Measurements from ENCODE around the gene SENP8. TPM values are rescaled to one million over a fixed set of nuclear protein-coding genes. Genes with fewer than 3 reads are reported as not detected.

SENP8 gene
- total RNA-seq, 1 donor from 2014 or later: 3.7 TPM

DNA sequence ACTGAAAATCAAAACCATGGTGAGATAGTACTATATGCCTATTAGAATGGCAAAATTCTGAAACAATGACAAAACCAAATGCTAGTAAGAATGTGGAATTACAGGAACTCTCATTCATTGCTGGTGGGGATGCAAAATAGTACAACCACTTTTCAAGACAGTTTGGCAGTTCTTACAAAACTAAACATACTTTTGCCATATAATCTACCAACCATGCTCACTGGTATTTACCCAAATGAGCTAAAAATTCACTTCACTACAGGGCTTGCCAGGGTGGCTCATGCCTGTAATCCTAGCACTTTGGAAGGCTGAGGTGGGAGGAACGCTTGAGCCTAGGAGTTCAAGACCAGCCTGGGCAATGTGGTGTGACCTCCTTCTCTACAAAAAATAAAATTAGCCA is 40.3 kb upstream of the SENP8 start:
- no peaks in the 10 kb centered on the region for H3K27me3 Mint-ChIP-seq (ENCODE audit: low read depth)
- H3K4me1 Mint-ChIP-seq: peaks cover 6% of the 10 kb centered on the region
- no peak for DNase-seq (ENCODE audit: low spot score in 2 of 2, unreplicated experiment in 2 of 2)
- no peak overlapping the region for H3K27ac Mint-ChIP-seq
- peaks cover 19% of the 10 kb centered on the region for H3K9me3 Mint-ChIP-seq
- no peak for TF ChIP-seq CTCF (IDR thresholded peaks at IDR 0.05; ENCODE audit: unreplicated experiment)
- H3K4me3 Mint-ChIP-seq: no peak overlapping the region
- H3K36me3 Mint-ChIP-seq: peaks cover 9% of the 10 kb centered on the region

- no peak for TF ChIP-seq CTCF (IDR thresholded peaks at IDR 0.05; ENCODE audit: unreplicated experiment)
- Mint-ChIP-seq H3K4me3 (no peak overlapping the region), H3K4me1 (peaks cover 6% of the 10 kb centered on the region), H3K27ac (no peak overlapping the region), H3K27me3 (ENCODE audit: low read depth) (no peaks in the 10 kb centered on the region), H3K9me3 (peaks cover 29% of the 10 kb centered on the region), H3K36me3 (peaks cover 14% of the 10 kb centered on the region)
- DNase-seq (ENCODE audit: low spot score in 2 of 2, unreplicated experiment in 2 of 2): no peak
Measured at GRCh38 chr15:72078887-72079286, 39.3 kb upstream of the SENP8 start.

DNA sequence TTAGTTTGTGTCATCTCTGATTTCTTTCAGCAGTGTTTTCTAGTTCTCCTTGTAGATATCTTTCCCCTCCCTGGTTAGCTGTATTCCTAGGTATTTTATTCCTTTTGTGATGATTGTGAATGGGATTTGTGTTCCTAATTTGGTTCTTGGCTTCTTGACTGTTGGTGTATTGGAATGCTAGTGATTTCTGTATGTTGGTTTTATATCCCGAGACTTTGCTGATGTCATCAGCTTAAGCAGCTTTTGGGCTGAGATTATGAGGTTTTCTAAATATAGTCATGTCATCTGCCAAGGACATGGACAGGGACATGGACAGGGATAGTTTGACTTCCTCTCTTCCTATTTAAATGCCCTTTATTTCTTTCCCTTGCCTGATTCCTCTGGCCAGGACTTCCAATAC is 36.0 kb upstream of the SENP8 start:
- H3K4me1 Mint-ChIP-seq: no peaks in the 10 kb centered on the region
- no peak overlapping the region for H3K27ac Mint-ChIP-seq
- H3K9me3 Mint-ChIP-seq: peaks cover 31% of the 10 kb centered on the region
- H3K36me3 Mint-ChIP-seq: peaks cover 24% of the 10 kb centered on the region
- TF ChIP-seq CTCF (IDR thresholded peaks at IDR 0.05; ENCODE audit: unreplicated experiment): no peak
- no peaks in the 10 kb centered on the region for H3K27me3 Mint-ChIP-seq (ENCODE audit: low read depth)
- no peak for DNase-seq (ENCODE audit: low spot score in 2 of 2, unreplicated experiment in 2 of 2)
- H3K4me3 Mint-ChIP-seq: no peak overlapping the region

GRCh38 chr15:72086010-72086697 is 32.0 kb upstream of the SENP8 start:
- no peaks in the 10 kb centered on the region for H3K27me3 Mint-ChIP-seq (ENCODE audit: low read depth)
- peaks cover 28% of the 10 kb centered on the region for H3K36me3 Mint-ChIP-seq
- no peak overlapping the region for H3K4me3 Mint-ChIP-seq

DNA sequence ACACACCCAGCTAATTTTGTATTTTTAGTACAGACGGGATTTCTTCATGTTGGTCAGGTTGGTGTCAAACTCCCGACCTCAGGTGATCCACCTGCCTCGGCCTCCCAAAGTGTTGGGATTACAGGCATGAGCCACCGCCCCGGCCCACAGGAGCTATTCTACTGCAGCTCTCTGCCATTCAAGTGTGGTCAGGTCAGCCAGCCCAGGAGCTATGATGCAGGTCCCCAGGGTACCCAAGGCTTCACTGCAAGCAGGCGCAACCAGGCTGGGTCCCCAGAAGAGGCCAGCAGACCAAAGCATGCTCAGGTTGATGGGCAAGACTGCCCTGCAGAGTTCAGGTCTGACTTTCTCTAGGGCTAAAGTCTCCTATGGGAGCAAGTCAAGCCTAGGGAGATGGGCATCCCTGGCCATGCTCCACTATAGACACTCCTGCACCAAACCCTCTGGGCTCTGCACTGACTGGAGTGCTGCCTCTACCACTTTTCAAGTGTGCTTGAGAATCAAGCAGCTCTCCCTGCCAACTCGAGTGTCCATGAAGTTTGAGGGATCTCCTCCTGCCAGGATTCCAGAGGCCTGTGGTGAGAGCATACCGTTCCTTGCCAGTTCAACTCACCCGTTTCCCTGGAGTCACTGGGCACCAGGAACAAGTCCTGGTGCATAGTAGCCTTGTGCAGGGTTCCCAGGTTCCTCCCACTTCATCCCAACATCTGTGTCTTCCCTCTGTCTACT is 31.1 kb upstream of the SENP8 start:
- no peak for DNase-seq (ENCODE audit: low spot score in 2 of 2, unreplicated experiment in 2 of 2)
- Mint-ChIP-seq H3K27ac (no peak overlapping the region), H3K9me3 (peaks cover 26% of the 10 kb centered on the region), H3K36me3 (peaks cover 28% of the 10 kb centered on the region), H3K4me3 (no peak overlapping the region), H3K27me3 (ENCODE audit: low read depth) (no peaks in the 10 kb centered on the region), H3K4me1 (peaks cover 6% of the 10 kb centered on the region)
- TF ChIP-seq CTCF (IDR thresholded peaks at IDR 0.05; ENCODE audit: unreplicated experiment): no peak

More at GRCh38 chr15:72086010-72086697, 32.0 kb upstream of the SENP8 start:
- no peak for DNase-seq (ENCODE audit: low spot score in 2 of 2, unreplicated experiment in 2 of 2)
- H3K4me1 Mint-ChIP-seq: no peaks in the 10 kb centered on the region
- peaks cover 31% of the 10 kb centered on the region for H3K9me3 Mint-ChIP-seq
- TF ChIP-seq CTCF (IDR thresholded peaks at IDR 0.05; ENCODE audit: unreplicated experiment): no peak
- H3K27ac Mint-ChIP-seq: no peak overlapping the region
